MV-4-11 (cell line): ENCODE measurements around the gene NRG3.

ENCODE experiments used
- DNase-seq: peaks from one replicate; lab custom pipeline; 2025; lab: John Stamatoyannopoulos, UW

The NRG3 gene

DNA sequence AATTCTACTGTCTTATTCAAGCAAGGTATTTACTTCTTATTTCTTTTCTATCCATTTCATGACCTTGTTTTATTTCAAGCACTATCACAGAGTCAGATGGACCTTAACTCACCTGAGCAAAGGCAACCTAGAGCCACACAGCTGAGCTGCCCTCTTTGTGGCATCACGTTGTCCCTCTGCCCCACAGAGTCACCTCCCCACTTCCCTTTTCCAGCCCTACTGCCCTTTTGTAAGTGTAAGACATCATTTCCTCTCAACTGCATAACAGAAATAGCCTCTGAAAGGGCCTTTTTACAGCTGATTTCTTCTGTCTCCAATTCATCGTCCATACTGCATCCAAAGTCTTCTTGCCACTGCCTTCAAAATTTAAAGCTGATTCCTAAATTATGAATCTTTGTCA, 946.0 kb downstream of the NRG3 start:
- DNase-seq = peak; percentile 81

DNA sequence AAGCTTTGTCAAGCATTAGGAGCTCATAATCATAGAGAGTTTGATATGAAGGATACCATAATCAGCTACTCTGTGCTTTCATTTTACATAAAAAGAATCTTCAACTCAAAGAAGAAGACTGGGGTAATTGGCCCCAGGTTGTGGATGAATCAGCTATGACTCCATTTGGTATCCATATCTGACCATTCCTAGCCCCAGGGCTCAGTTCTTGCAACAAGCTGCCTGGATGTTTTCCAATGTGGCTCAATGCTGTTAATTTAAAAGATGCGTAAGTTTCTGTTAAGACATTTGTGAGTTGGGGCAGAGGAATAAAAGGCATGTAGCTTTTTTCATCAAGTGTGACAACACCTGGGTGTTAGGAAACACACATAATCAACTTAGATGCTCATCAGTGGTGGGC, 951.1 kb downstream of the NRG3 start:
- no peak for DNase-seq

- no peak for DNase-seq
Measured at GRCh38 chr10:82827901-82828300, 952.9 kb downstream of the NRG3 start.

DNA sequence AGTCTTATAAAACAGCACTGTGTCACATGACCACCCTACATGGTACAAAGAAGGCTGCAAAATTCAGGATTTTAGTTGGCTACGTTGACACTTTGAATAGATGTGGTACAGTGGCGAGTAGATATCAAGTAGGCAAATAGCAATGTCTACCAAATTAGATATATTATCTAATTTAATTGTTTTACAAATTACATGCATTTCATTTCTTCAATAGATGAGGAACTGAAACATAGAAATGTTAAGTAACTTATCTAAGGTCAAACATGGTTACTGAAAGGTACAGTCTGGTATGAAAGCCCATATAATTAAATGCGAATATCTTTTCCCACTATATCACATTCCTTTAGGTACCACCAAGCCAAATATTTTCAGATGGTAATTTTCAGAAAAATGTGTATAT, 972.2 kb downstream of the NRG3 start:
- no peak for DNase-seq

- DNase-seq = no peak
Measured at GRCh38 chr10:82850191-82850590, 975.2 kb downstream of the NRG3 start.

- DNase-seq = no peak
Measured at GRCh38 chr10:82856957-82857613, 982.1 kb downstream of the NRG3 start.

DNA sequence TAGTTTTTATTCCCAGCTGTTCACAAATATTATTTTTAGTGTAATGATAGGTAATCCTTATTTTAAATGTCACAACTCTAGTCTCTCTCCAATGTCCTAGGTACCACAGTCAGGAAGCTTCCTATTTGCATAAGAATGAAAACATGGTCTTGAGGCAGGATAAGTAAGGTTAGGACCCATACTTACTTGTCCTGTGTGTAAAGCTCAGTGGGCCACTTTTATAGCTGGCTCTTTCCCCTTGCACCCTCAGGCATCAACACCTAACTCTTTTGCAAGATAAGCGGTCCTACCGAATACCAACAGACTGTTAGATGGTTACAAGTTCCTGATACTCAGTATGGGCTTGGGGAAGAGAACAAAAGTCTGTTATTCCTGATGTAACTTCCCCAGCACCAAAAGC, 986.9 kb downstream of the NRG3 start:
- DNase-seq = no peak

- DNase-seq = no peak
Measured at GRCh38 chr10:82865366-82865765, 990.4 kb downstream of the NRG3 start.

DNA sequence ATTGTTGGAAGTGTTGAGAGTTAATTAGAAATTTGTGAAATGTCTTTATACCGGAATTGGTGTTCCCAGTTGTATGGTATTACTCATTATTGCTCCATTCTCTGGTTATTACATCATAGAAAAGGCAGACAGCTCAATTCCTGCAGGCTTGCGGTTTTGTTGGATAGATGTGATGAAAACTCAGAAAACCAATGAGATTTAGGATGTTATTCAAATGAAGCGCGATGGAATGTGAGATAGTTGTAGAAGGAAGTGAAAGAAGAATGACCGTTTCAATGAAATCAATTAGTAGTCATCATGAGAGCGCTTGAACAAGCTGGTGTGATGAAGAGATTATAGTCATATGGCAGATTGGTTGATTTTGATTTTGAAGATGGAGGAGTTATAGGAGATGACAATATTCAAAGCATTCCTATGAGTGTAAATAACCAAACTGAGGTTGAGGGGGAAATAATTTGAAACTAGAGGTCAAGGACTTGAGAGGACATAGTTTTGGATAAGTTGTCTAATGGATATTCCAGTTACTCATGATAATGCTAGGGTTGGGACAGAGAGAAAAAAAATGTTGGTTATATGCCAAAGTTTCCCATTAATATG, 991.5 kb downstream of the NRG3 start:
- peak; percentile 99 for DNase-seq

DNA sequence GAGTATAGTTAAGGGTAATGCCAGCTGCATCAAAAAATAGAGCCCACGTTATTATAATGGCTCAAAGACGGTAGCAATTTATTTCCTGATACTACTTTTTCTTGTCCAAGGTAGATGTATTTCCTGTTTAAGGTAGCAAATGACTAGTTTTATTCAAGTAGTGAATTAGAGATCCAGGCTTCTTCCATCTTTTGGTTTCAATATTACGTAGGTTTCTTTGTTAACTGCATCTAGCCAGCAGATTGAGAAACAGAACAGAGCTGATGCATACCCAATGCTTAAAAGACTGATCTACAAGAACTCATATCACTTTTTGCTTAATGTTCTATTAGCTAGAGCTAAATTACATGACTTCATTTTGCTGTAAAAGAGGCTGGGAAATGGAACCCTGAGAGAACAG, 992.1 kb downstream of the NRG3 start:
- DNase-seq = peak; percentile 88

DNA sequence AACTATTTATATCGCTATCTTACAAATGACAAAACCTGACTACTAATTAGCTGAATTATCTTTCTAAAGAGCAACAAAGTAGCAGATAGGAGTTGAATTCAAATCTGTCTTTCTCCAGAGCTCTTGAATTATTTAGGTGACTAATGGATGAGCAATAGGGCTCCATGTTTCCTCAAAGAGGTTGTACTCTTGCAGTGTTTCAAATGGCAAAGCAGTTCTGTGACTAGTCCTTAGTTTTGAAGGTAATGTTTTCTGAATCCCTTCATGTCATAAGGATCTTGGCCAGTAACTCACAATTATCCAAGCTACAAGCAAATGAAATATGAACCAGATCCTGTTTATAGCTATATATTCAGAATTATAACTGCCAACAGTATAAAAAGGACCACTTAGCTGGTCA, 999.7 kb downstream of the NRG3 start:
- DNase-seq = no peak

DNA sequence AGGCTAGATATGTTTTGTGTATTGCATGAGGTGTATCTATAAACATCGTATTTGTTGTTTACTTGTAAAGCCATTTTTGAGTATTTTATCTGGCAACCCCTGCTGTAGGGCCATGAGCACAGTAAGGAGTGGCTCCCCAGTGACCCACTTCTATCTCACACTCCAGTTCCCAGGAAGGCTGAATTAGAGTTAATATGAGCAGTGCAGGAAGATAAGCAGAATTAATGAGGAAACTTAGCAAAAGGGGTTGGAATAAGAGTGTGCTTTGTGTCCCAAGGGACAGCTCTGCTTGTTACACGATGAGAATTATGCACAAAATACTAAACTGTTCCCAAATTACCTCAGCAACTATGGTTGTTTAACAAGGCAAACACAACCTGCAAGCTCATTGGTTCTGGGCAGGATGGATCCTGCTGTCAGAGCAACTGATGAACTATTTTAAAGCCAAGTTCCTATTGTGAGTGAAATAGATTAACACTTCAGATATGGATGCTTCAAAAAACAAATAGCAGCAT, 1005.8 kb downstream of the NRG3 start:
- no peak for DNase-seq

- DNase-seq = no peak
Measured at GRCh38 chr10:82882722-82883121, 1007.7 kb downstream of the NRG3 start.

DNA sequence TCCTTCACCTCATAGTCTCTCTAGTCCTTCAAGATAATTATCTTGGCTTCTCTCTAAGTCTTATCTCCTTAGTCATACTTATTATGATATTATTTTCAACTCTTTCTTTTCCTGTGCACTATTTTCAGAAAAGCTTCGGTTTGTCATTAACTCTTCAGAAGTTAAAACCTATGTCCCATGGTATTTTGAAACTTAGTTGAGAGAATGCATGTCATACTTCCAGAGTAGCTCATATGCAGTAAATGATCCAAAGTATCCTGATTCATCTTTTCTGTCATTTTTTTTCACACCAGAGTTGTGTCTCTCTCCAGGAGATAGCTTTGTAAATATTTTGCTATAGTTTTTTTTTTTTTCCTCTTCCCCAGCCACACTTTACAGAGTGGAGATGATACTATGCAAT, 1008.6 kb downstream of the NRG3 start:
- DNase-seq = no peak

DNA sequence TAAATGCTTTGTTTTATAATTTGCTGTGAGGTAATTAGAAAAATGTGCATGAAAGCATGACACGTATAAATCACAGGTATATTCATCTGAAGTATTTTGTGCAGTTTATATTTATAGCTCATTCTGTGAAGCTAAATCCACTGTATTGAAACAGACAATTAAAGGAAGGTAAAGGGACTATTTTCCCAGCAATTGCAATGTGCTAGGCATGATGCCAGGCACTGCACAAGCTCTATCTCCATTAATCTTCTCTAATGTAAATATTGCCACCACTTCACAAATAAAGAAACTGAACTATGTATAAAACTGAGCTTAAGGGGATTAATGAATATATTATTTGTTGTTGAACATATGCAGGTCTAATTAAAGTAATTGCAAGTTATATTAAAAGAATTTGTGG, 1012.5 kb downstream of the NRG3 start:
- no peak for DNase-seq

DNA sequence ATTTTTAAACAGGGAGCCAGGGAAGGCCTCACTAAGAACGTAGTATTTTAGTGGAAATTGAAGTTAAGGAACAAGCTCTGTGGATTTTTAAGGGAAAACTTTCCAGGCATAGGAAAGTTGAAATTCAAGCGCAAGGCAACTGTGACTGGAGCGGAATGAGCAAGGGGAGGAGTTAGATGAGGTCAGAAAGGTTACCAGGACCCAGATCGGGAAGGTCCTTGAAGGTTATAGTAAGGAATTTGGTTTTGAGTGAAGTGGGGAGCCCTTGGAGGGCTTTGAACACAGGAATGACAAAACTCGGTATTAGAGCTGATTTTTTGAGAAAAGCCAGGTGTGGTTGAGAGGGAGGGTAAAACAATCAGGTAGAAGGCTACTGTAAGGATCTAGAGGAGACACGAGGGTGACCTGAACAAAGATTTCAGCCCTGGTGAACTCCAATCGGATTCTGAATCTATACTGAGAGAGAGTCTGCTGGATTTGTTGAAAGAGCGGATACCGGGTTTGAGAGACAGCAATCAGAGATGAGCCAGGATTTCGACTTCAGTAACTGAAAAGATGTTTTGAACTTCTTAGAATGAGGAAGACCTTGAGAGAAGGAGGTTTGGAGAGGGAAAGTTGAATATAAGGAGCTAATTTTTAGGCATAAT, 1013.9 kb downstream of the NRG3 start:
- no peak for DNase-seq

- DNase-seq = no peak
Measured at GRCh38 chr10:82889728-82890127, 1014.7 kb downstream of the NRG3 start.

DNA sequence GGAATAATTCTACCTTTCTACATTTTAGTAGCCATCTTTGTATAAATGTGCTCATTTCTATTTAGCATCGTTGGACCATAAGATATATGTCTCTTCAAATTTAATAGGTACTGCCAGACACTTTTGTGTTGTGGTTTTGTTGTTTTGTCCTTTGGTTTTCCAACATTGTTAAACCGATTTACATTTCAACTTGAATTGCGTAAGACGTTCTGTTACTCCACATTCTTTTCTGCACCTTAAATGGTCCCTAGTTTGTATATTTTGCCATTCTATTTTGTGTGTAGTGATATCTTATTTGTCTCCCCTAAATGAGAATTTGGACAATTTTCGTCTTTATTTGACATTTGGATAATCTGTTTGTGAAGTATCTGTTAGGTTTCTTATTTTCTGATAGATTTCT, 1015.6 kb downstream of the NRG3 start:
- DNase-seq = no peak

DNA sequence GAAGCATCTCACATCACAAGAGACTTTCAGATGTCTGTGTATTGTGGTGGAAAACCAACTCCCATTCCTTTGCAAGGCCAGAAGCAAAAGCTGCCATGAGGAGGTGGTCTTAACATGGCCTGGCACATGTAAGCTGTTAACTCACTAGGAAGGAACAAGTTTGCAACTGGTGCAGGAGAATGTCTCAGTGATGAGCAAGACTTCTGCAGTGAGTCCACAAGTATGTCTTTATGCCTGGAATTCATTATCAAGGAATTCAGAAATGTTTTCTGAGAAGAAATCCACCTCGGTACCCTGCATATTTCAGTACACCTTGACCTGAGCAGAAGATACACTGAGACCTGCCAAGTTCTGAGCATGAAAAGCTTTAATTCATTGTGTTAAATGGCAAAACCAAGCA, 1033.1 kb downstream of the NRG3 start:
- DNase-seq = no peak

DNA sequence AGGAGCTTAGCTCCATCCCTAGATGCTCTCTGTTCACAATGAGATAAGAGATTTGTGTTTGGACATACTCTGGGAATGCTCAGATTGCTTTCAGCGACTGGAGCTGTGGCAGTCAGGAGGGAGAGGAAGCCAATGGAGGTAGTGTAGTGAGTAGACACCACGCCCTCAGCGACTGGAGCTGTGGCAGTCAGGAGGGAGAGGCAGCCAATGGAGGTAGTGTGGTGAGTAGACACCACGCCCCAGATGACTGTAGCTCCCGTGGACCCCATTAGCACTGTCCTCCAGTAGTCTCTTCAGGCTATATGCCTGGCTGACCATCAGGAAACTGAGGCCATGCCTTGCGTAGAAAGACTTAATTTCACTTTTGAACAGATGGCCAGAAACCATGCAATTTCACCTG, 1033.8 kb downstream of the NRG3 start:
- DNase-seq = no peak

GRCh38 chr10:82910301-82910700, 1035.3 kb downstream of the NRG3 start:
- no peak for DNase-seq

- DNase-seq = no peak
Measured at GRCh38 chr10:82914655-82915136, 1039.7 kb downstream of the NRG3 start.

DNA sequence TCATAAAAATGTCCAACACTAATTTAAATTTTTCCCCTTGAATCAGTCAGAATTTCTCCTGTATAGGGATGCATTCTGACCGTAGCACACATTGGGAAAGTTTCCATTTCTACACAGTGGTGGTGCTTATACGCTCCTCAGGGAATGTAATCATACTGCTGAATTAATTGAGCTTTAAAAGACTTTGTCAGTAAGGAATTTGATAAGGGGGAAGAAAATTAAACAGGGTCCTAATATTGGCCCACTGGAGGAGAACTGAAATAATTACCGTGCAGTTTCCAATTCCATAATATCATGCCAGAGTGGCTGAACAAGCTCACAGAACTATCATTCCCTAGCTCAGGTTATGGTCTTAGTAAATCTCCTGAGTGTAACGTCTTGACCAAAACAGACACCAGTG, 1041.9 kb downstream of the NRG3 start:
- no peak for DNase-seq
